NCI-H146 treated with DMSO at 0.1 percent for 48 hours (cell line): ENCODE data around the gene PRKCA.
"Not testable (repeated sequence)": the region's sequence is repeated elsewhere in the genome, so short reads cannot be mapped to it uniquely, and the experiment has no call there.

ENCODE experiments used
- DNase-seq: peaks from one replicate; lab custom pipeline; 2025; ENCODE audit not compliant: unreplicated experiment; lab: John Stamatoyannopoulos, UW

Gene PRKCA

DNA sequence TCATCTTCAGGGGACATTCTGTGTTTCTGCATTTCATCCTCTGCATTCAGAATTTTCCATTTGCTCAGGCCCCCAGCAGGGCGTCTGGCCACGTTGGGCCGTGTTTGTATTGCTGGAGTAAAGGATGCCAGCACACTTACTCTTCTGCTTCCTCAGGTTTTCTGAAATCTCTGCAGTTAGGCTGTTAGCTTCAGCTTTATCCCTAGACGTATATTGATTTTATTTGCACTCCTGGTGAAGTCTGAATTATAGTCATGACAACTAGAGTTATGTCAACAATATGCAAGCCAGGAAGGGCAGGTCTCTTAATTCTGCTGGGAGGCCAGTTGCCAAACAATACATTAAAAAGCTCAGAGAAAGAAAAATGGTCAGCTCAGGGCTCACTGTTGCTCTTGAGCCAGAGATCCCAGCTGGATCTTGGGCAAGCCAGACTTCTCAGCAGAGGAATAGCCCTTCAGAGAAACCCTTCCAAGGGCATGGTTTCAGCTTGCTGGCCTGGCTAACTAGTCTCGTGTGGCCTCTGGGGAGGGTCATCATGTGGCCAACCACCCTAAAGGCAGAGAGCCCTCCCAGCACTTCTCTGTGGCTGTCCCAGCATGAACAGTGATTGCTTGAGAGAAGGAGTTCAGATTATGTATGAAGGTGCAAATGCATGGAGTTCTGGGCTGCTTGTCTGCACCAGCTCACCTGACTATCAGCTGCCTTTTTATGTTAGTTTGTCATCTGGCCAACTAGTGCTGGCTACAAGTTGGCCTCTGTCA is 422.3 kb downstream of the PRKCA start:
- peak; percentile 74 for DNase-seq

DNA sequence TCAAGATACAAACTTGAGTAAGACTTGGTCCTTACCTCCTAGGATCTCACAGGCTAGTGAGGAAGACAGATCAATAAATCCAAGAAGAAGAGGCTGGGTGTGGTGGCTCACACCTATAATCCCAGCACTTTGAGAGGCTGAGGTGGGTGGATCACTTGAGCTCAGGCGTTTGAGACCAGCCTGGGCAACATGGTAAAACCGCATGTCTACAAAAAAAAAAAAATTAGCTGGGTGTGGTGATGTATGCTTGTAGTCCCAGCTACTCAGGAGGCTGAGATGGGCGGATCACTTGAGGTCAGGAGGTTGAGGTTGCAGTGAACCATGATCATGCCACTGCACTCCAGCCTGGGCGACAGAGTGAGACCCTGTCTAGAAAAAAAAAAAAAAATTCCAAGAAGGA is 423.0 kb downstream of the PRKCA start:
- DNase-seq, result not testable (repeated sequence)

DNA sequence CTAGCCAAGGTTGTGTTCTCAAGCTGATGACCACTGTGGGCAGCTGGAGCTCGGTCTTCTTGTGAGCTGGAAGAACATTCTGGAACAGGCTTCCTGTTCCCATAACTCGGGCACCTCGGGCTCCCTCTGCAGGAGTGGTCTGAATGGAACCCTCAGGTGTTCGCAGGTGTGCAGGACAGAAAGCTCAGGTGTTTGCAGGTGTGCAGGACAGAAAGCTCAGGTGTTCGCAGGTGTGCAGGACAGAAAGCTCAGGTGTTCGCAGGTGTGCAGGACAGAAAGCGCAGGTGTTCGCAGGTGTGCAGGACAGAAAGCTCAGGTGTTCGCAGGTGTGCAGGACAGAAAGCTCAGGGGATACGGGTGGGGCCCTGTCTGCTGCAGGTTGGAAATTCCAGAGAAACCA is 423.5 kb downstream of the PRKCA start:
- no peak for DNase-seq

DNA sequence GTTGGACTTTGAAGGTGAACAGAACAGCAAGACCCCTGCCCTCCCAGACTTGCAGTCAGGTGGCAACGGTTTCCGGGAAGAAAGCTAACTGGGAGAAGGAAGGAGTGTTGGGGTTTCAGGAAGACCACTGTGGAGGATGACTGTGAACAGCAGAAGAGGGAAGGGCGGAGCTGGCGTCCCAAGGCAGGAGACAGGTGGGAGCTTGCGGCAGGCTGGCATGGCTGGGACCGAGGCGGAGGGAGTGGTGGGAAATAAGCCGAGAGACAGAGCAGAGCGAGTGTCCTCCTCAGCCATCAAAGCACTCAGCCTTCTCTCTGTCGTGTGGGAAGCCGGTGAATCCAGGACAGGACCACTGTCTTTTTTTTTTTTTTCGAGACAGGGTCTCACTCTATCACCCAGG is 424.0 kb downstream of the PRKCA start:
- no peak for DNase-seq

DNA sequence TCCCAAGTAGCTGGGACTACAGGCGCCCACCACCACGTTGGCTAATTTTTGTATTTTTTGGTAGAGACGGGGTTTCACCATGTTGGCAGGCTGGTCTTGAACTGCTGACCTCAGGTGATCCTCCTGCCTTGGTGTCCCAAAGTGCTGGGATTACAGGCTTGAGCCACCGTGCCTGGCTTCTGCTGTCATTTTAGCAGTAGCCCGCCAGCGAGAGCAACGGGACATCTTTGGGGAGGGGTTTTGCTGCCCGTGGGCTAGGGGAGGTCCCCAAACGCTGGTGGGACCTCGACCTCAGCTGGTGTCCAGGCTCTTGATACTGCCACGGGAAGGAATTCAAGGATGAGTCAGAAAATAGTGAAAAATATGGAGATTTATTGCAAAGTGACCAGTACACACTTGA is 424.4 kb downstream of the PRKCA start:
- DNase-seq, result no peak

DNA sequence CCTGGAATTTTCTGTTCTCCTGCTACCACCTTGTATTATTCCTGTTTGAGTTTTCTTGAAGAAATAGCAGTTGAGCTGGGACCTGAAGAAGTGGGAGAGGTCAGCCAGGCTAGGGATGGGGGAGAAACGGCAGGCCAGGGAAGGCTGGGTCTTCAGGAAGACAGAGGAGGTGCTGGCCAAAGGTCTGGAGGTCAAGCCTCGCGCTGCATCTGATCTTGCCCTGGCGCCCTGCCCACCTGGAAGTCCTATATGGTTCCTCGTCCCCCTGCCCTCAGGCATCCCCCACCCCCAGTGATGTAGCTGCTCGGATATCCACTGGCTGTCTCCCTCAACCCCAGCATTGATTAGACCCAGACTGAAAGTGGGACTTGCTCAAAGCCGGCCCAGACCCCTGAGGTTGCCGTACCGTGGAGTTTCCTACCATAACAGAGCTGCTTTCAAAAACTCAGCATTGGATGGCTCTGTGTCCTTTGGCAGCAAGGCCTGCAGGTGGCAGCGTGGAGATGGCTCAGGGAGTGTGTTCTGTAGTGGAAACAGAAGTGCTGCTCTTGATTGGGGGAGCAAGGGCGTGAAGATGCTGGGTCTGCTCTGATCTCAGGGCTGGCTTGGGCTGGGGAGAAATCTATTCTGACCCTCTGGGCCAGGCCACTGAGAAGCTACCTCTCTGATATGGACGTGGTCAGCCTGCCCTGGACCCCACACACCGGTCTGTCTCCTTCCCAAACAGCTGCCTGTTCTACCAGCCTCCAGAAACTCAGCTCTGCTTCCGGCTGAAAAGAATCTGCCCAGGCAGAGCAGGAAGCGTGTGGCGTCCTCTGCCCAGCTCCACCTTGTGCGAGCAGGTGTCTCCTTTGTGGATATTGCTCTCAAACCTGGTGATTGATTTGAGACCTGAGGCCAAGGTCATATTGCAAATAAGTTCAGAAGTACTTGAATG is 425.5 kb downstream of the PRKCA start:
- DNase-seq, result peak; percentile 80

DNA sequence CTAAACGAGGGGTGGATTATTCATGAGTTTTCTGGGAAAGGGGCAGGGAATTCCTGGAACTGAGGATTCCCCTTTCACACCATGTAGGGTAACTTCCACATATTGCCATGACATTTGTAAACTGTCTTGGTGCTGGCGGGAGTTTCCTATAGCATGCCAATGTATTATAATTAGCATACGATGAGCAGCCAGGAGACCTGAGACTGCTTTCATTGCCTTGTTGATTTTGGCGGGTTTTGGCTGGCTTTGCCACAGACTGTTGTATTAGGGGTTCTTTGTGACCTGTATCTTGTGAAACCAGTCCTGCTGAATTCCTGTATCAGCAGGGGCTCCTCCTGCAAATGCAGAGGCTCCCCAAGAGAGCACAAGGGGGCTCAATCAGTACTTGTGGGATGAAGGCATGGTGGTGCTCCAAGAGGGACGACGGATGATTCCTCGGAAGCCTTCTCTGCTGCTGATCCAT is 428.1 kb downstream of the PRKCA start:
- DNase-seq, result no peak

DNA sequence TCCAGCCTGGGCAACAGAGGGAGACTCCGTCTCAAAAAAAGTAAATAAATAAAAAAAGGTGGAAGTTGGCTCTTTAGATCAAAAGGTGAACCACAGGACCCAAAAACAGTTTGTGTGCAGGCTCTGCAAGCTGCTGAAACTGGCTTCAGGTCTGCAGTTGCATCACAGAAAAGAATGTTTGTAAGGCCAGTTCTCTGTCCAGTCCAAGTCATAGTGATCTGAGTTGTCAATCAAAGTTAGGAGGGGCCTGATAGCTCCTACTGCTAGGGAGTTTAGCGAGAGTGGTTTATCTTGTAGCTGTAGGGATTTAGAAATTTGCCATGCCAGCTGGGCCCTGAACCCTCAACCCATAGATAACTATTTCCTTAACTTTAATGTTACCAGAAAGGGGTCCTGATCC is 431.3 kb downstream of the PRKCA start:
- no peak for DNase-seq

DNA sequence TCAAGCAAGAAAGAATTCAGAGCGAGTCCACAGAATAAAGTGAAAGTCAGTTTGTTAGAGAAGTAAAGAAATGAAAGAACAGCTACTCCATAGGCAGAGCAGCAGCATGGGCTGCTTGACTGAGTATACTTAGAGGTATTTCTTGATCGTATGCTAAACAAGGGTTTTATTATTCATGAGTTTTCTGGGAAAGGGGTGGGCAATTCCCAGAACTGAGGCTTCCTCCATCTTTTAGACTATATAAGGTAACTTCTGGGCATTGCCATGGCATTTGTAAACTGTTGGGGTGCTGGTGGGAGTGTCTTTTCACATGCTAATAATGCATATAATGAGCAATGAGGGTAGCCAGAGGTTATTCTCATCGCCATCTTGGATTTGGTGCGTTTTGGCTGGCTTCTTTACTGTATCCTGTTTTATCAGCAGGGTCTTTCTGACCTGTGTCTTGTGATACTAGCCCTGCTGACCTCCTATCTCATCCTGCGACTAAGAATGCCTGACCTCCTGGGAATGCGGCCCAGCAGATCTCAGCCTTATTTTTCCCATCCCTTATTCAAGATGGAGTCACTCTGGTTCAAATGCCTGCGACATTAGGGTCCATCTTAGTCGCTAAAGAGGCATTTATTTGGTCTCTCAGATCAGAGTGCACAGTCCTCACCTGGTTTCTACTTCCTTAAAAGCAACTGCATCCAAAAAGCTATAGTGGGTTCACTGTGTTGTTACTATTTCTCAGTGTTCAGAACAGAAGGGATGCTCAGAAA is 432.0 kb downstream of the PRKCA start:
- no peak for DNase-seq

DNA sequence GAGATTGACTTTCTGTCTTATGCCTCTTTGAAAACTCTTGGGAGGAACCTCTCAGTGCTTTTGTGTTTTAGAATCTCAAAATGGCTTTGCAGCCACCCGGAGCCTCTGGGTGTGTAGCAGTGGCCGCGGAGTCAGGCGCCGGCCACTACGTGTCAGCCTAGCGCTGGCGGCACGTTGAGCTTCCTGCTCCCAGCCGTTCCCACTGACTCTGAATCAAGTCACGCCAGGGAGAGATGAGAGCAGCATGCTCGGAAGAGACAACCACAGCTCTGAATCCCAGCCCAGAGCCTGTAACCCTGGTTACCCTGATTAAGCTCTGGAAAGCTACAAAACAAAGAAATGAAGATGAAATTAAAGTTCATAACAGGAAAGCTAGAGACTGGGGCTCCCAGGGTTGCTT is 435.1 kb downstream of the PRKCA start:
- DNase-seq, result no peak

DNA sequence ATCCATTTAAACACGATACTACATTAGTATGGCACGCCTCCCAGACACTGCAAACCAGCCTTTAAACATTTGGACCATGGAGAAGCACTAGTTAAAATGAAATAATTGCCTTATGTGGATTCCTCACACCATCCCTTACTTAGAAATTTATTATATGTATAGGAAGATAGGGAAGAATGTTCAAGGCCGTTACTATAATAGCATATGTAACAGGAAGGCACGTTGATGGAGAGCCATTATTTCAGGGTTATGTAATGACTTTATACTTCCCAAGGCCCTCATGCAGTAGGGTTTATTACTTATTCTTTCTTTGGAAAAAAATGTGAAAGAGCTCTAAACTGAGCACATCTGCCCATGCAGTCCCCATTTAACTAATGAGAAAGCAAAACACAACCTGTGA is 435.9 kb downstream of the PRKCA start:
- DNase-seq, result no peak

DNA sequence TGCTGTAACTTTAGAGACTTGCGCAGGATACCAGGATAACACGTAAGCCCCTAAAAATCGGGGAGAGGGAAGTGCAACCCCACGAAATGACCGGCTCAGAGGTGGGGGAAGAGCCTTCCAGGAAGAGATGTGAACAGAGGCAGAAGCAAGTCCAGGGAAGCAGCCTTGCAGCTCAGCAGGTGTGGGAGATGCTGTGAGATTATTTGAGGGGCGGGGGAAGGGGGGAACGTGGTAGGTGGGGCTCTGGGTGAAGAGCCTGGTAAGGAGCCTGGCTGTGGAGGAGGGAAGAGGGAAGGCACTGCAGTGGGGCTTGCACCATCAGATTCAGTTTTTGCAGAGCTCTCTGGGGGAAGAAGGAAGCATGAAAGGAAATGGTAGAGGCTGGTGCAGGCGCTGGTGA is 437.1 kb downstream of the PRKCA start:
- no peak for DNase-seq

DNA sequence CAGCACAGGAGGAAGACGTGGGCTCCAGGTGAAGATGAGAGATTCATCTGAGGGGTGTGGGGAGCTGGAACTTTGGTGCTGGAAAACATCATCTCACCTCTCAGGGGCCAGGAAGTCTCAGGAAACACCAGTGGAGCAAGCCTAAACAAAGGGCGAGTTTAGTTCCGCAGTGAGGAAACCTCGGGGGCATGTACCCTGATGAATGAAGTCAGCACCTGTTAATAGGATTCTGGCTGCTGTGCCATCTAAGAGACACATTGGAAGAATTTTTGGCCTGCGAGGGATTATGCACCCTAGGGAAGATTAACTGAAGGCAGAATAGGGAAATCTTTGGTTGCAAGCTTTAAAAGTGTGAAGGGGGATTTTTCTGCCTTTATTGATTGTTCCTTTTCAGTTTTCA is 437.8 kb downstream of the PRKCA start:
- no peak for DNase-seq

DNA sequence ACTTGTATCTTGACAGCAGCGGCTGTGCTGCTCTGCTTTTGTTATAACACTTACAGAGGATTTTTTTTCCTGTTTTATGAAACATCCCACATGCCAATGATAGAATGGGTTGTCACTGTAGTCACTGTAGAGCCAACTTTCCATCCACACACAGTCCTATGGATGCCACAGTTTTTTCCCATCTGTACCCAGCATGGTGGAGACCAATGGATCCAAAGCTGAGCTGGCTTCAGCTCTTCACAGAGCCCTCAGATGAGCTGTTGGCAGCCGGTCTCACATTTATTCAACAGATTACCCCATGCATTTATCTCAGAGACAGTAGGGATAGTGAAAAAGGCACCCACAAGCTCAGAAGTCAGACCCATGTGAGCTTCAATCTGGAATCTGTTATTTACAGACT is 441.1 kb downstream of the PRKCA start:
- no peak for DNase-seq

DNA sequence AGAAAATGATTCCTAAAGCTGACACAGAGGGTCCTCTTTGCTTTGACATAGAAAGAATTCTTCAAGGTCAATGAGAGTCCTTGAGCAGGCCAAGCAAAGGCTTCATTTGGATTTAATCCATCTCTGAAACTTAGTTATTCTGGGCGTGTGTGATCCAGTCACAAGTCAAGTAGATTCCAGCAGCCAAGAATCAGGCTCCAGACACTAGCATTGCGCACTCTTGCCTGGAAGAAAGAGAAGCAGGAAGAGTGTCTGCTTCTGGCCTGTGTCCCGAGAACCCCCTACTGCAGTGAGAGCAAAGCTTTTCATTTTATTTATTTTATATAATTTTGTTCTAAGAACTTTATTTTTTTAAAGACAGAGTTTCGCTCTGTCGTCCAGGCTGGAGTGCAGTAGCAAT is 444.3 kb downstream of the PRKCA start:
- DNase-seq, result no peak

DNA sequence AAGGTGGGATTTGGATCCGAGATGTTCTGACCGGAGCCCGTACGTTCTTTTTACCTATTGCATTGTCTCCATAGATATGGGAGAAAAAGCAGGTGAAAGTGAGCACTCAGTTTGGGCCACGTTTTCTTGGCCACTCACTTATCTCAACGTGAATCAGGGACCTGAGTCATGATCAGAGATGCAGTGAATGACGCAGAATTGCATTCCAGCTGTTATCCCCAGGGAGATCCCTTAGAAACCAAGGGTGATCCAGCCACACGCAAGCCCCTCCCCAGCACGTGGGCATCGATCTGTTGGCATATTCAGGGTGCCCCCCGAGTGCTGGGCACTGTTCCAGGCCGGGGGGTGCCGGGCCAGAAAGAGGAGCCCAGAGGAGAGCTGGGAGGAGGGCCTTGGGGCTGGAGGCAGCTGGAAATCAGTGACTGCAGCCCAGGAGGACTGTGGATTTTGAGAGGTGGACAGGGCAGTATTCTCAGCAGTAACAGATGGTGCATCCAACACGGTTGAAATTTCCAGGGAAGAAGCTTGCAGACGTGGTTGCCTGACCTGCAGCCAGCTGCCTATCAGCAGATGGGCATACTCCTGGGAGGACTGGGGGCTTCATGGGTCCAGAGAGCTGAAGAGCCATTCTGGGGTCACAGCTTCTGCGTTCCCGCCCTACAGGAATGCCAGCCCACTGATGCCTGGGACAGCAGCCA is 445.3 kb downstream of the PRKCA start:
- DNase-seq, result no peak

DNA sequence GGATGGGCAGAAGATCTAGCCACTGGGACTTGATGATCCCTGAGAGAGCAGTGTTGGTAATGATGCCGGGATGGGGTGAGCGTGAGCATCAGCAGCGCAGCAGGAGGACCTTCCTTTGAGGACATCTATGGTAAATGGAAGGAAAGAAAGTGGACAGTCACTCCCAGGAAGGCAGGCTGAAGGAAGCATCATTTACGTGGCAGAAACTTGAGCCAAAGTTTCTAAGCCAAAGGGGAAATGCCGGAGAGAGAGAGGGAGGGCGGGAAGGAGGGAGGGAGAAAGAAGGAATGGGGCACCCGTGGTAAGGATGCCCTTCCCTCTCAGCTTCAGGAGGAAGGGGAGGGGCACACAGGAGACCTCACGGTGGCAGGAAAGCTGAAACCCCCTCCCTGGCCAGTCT is 446.2 kb downstream of the PRKCA start:
- no peak for DNase-seq

DNA sequence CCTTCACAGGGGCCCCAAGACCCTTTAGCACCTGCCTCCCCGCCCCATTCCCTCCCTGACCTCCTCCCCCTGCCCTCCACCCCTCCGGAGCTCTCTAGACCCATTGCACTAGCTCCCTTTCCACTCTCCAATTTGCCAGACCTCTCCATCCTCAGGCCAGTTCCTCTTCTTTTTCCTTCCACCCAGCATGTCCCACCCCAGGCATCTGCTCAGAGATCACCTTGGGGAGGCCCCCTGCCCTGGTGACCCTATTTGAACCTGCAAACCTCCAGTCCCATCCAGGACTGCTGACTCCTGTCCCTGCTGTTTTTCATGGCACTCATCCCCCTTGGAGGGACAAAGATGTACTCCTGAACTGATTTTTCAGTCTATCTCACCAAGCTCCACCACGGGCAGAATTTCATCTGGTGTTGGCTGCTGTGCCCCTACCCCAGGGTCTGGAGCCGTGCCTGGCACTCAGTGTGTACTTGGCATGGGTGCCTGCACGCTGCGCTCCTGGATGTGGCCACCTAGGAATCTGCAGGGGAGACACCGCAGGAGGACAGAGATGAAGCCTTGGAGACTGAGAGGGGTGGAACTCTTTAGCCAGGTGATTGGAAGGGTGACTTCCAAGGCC is 446.9 kb downstream of the PRKCA start:
- DNase-seq, result no peak

DNA sequence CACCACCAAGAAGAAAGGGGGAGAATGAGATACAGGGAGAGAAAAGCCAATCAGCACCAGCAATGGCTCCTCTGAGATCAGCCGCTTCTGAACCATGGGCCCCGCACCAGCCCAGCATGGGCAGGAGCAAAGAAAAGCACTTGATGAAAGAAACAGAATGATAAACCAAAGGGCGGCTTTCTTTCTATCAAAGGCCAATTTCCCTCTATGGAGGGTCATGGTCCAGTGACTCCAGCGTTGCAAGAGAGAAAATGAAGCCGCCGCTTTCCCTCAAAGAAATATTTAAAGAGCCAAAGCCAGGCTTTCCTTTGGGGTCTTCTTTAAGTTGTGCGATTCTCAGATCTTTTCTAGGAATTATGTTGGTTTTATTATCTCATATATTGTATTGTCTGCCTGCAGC is 447.7 kb downstream of the PRKCA start:
- no peak for DNase-seq

DNA sequence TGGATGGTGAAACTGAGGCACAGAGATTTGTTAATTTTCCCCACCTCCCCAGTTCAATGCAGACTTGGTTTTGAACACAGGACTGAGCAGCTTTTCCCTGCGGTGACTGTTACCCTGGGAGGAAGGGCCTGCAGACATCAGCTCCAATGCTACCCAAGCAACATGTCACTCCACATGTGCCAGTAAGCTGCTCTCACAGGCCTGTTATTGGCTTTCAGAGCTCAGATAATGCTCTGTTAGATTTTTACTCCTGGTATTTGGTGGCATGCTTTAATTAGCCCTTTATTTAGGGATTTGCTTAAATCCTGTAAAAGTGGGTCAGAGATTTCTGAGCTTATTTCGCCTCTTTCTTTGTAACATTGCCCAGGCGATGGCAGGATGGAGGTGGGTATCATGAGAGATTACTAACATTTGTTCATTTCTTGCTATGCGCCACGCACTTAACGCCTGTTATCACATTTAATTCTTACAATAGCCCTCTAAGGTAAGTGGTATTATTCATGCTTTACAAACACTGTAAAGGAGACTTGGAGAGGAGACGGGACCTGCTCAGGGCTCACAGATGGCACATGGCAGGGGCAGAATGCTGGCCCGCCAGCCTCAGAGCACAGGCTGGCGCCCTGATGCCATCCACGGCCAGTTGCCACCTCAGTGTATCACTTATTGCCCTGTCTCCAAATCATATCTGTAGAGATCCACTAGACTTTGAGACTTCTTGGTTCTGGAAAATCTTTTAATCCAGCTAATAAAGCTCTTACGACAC is 448.5 kb downstream of the PRKCA start:
- no peak for DNase-seq
